Tibial artery (tissue), 4 donors: ENCODE results near the gene KIF5C.

ENCODE experiments used
- DNase-seq, 2 donors: peaks; one replicate each; pipeline ENCODE4 v3.0.0-alpha.2; 2019
- H3K27ac ChIP-seq, 2 donors: fragments of 200-600 bp; sonication (generic) in 1 of 2; 1 replicate in 1 of 2; 2 replicates in 1 of 2; pipeline ENCODE4 v1.5.1; 2018 to 2019; ENCODE audit warnings: mild to moderate bottlenecking in 1 of 2
- H3K27me3 ChIP-seq, 2 donors: fragments of 200-600 bp; sonication (generic) in 1 of 2; one replicate each; pipeline versions ENCODE4 v1.5.1 to v1.6.0; 2016 to 2019
- H3K36me3 ChIP-seq, 3 donors: fragments of 200-600 bp; sonication (generic) in 2 of 3; one replicate each; pipeline ENCODE4 v1.5.1; 2016 to 2019; ENCODE audit warnings: mild to moderate bottlenecking in 2 of 3
- H3K4me1 ChIP-seq, 4 donors: fragments of 200-600 bp; sonication (generic) in 2 of 4; 1 replicate in 3 of 4; 2 replicates in 1 of 4; pipeline ENCODE4 v1.5.1; 2016 to 2019
- H3K4me3 ChIP-seq, 2 donors: fragments of 200-600 bp; sonication (generic) in 1 of 2; 1 replicate in 1 of 2; 2 replicates in 1 of 2; pipeline ENCODE4 v1.5.1; 2018 to 2019; ENCODE audit warnings: mild to moderate bottlenecking in 2 of 2
- H3K9me3 ChIP-seq, 3 donors: fragments of 200-600 bp; sonication (generic) in 1 of 3; one replicate each; pipeline ENCODE4 v1.5.1; 2016 to 2019
- intact Hi-C: fragments of 100-400 bp; cut with DNase I; formaldehyde crosslinking; loops from one replicate; pipeline ENCODE4 v1.15.0; 2023; ENCODE audit warnings: low total_unique reads
- TF ChIP-seq, protein P1 (sequence below), 2 experiments: fragments of 200-600 bp in 1 of 2; fragments of 450-650 bp in 1 of 2; IDR thresholded peaks; one replicate each; pipeline ENCODE4 v1.5.1; 2017 to 2019; ENCODE audit warnings: antibody characterized with exemption in 2 of 2, mild to moderate bottlenecking in 1 of 2, moderate library complexity in 1 of 2

The KIF5C gene

GRCh38 chr2:149005471-149006077 is 130.5 kb downstream of the KIF5C start:
- Histone ChIP-seq H3K27ac (no peak overlapping the region), H3K4me1 (peaks cover 0 to 10% (median 0%) of the 10 kb centered on the region in 4 donors), H3K36me3 (no peaks in the 10 kb centered on the region), H3K4me3 (no peak overlapping the region), H3K27me3 (peaks cover 0 to 4% of the 10 kb centered on the region in 2 donors), H3K9me3 (no peaks in the 10 kb centered on the region)
- no peak for DNase-seq
- TF ChIP-seq, protein P1, sequence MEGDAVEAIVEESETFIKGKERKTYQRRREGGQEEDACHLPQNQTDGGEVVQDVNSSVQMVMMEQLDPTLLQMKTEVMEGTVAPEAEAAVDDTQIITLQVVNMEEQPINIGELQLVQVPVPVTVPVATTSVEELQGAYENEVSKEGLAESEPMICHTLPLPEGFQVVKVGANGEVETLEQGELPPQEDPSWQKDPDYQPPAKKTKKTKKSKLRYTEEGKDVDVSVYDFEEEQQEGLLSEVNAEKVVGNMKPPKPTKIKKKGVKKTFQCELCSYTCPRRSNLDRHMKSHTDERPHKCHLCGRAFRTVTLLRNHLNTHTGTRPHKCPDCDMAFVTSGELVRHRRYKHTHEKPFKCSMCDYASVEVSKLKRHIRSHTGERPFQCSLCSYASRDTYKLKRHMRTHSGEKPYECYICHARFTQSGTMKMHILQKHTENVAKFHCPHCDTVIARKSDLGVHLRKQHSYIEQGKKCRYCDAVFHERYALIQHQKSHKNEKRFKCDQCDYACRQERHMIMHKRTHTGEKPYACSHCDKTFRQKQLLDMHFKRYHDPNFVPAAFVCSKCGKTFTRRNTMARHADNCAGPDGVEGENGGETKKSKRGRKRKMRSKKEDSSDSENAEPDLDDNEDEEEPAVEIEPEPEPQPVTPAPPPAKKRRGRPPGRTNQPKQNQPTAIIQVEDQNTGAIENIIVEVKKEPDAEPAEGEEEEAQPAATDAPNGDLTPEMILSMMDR (IDR thresholded peaks at IDR 0.05): no peak
- intact Hi-C loops: no loop called here

- intact Hi-C loops: no loop called here
- H3K9me3 ChIP-seq: no peaks in the 10 kb centered on the region
- no peaks in the 10 kb centered on the region for H3K27me3 ChIP-seq
- no peak overlapping the region for H3K4me3 ChIP-seq
- H3K27ac ChIP-seq: no peak overlapping the region
- no peak for DNase-seq
- TF ChIP-seq, protein P1 (IDR thresholded peaks at IDR 0.05): no peak
- peaks cover 0 to 10% (median 0%) of the 10 kb centered on the region in 4 donors for H3K4me1 ChIP-seq
- H3K36me3 ChIP-seq: no peaks in the 10 kb centered on the region
These were observed 132.0 kb downstream of the KIF5C start for GRCh38 chr2:149006883-149007543.

- intact Hi-C loops: no loop called here
These were observed 133.4 kb downstream of the KIF5C start for GRCh38 chr2:149008381-149008780.

DNA sequence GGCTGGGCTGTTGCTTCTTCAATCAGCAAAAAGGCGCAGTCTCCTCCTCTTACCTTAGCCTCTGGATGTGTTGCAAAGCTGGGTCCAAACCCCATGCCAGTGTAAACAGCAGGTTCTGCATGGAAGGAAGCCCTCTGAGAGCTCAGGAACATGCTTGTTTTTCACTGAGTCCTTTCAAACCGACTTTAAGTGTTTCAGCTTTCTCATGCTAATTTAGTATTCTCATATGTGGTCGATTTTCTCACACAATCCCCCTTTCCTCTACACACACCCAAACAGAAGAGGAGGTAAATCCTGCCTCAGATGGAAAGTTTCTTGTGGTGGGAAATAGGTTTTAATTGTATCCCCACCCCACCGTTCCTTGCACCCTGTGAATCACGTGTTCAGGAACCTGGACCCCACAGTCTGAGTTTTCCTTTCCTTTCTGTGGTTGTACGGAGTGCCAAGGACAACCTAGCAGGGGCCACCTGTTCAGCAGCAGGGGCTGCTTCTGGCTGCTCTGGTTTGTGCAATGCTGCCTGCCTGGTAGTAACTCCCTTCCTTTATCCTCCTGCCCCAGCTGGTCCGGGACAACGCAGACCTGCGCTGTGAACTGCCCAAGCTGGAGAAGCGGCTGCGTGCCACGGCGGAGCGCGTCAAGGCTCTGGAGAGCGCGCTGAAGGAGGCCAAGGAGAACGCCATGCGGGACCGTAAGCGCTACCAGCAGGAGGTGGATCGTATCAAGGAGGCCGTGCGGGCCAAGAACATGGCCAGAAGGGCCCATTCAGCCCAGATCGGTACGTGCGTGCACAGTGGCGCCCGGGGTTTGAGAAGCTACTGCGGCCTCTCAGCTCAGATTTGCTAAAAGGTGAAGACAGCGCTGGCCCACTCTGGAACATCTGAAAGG is 134.8 kb downstream of the KIF5C start:
- Histone ChIP-seq H3K4me1 (peaks cover 0 to 8% (median 0%) of the 10 kb centered on the region in 4 donors), H3K9me3 (no peaks in the 10 kb centered on the region), H3K27ac (no peak overlapping the region), H3K4me3 (no peak overlapping the region), H3K27me3 (no peaks in the 10 kb centered on the region), H3K36me3 (no peaks in the 10 kb centered on the region)
- DNase-seq: no peak
- TF ChIP-seq, protein P1 (IDR thresholded peaks at IDR 0.05): no peak
- intact Hi-C loops: no loop called here

More at GRCh38 chr2:149008381-149008780, 133.4 kb downstream of the KIF5C start:
- H3K27ac ChIP-seq: no peak overlapping the region
- H3K4me1 ChIP-seq: peaks cover 0 to 10% (median 0%) of the 10 kb centered on the region in 4 donors
- H3K36me3 ChIP-seq: no peaks in the 10 kb centered on the region
- H3K27me3 ChIP-seq: no peaks in the 10 kb centered on the region
- H3K9me3 ChIP-seq: no peaks in the 10 kb centered on the region
- no peak overlapping the region for H3K4me3 ChIP-seq
- DNase-seq: no peak
- TF ChIP-seq, protein P1 (IDR thresholded peaks at IDR 0.05): no peak

GRCh38 chr2:149012545-149012944 is 137.5 kb downstream of the KIF5C start:
- Histone ChIP-seq H3K27me3 (no peaks in the 10 kb centered on the region), H3K27ac (no peak overlapping the region), H3K36me3 (no peaks in the 10 kb centered on the region), H3K4me1 (no peaks in the 10 kb centered on the region), H3K4me3 (no peak overlapping the region), H3K9me3 (no peaks in the 10 kb centered on the region)
- DNase-seq: no peak
- intact Hi-C loops: no loop called here
- TF ChIP-seq, protein P1 (IDR thresholded peaks at IDR 0.05): no peak
